Measurements from ENCODE around the gene NCAPD3.

DNA sequence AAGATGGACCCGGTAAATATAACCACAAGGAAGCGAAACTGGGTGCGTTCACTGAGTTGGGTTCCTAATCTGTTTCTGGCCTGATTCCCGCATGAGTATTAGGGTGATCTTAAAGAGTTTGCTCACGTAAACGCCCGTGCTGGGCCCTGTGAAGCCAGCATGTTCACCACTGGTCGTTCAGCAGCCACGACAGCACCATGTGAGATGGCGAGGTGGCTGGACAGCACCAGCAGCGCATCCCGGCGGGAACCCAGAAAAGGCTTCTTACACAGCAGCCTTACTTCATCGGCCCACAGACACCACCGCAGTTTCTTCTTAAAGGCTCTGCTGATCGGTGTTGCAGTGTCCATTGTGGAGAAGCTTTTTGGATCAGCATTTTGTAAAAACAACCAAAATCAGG is 74.4 kb downstream of the NCAPD3 start:
- TF ChIP-seq POLR2A (IDR thresholded peaks at IDR 0.05), result no peak
- TF ChIP-seq, protein P1, sequence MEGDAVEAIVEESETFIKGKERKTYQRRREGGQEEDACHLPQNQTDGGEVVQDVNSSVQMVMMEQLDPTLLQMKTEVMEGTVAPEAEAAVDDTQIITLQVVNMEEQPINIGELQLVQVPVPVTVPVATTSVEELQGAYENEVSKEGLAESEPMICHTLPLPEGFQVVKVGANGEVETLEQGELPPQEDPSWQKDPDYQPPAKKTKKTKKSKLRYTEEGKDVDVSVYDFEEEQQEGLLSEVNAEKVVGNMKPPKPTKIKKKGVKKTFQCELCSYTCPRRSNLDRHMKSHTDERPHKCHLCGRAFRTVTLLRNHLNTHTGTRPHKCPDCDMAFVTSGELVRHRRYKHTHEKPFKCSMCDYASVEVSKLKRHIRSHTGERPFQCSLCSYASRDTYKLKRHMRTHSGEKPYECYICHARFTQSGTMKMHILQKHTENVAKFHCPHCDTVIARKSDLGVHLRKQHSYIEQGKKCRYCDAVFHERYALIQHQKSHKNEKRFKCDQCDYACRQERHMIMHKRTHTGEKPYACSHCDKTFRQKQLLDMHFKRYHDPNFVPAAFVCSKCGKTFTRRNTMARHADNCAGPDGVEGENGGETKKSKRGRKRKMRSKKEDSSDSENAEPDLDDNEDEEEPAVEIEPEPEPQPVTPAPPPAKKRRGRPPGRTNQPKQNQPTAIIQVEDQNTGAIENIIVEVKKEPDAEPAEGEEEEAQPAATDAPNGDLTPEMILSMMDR (IDR thresholded peaks at IDR 0.05), result no peak

All from adrenal gland (tissue), 5 donors.